ENCODE data around the gene FOXD4.
"Not testable (repeated sequence)": the region's sequence is repeated elsewhere in the genome, so short reads cannot be mapped to it uniquely, and the experiment has no call there.

Gene FOXD4

GRCh38 chr9:90851-91250 is 27.4 kb downstream of the FOXD4 start:
- H3K9me3 ChIP-seq (ENCODE audit: control insufficient read depth, insufficient read depth, low read length); H3K27me3 ChIP-seq (ENCODE audit: control insufficient read depth, insufficient read depth, low read length); H3K4me3 ChIP-seq (ENCODE audit: low read depth, low read length); H3K36me3 ChIP-seq (ENCODE audit: control insufficient read depth, insufficient read depth, low read length); H3K4me1 ChIP-seq (ENCODE audit: control insufficient read depth, insufficient read depth, low read length); H3K27ac ChIP-seq (ENCODE audit: low read depth, low read length); H3K9ac ChIP-seq (ENCODE audit: low read depth, low read length): not testable (repeated sequence)

GRCh38 chr9:88396-89037 is 29.7 kb downstream of the FOXD4 start:
- H3K27me3 ChIP-seq (ENCODE audit: control insufficient read depth, insufficient read depth, low read length); H3K9me3 ChIP-seq (ENCODE audit: control insufficient read depth, insufficient read depth, low read length); H3K4me3 ChIP-seq (ENCODE audit: low read depth, low read length): not testable (repeated sequence)

GRCh38 chr9:87860-88259 is 30.4 kb downstream of the FOXD4 start:
- not testable (repeated sequence) for H3K4me1 ChIP-seq (ENCODE audit: control insufficient read depth, insufficient read depth, low read length); H3K36me3 ChIP-seq (ENCODE audit: control insufficient read depth, insufficient read depth, low read length); H3K9ac ChIP-seq (ENCODE audit: low read depth, low read length); H3K4me3 ChIP-seq (ENCODE audit: low read depth, low read length); H3K27ac ChIP-seq (ENCODE audit: low read depth, low read length); H3K9me3 ChIP-seq (ENCODE audit: control insufficient read depth, insufficient read depth, low read length); H3K27me3 ChIP-seq (ENCODE audit: control insufficient read depth, insufficient read depth, low read length)

More at GRCh38 chr9:88396-89037, 29.7 kb downstream of the FOXD4 start:
- H3K36me3 ChIP-seq (ENCODE audit: control insufficient read depth, insufficient read depth, low read length); H3K9ac ChIP-seq (ENCODE audit: low read depth, low read length); H3K27ac ChIP-seq (ENCODE audit: low read depth, low read length); H3K4me1 ChIP-seq (ENCODE audit: control insufficient read depth, insufficient read depth, low read length): not testable (repeated sequence)

GRCh38 chr9:87105-87504 is 31.1 kb downstream of the FOXD4 start:
- H3K9me3 ChIP-seq (ENCODE audit: control insufficient read depth, insufficient read depth, low read length); H3K36me3 ChIP-seq (ENCODE audit: control insufficient read depth, insufficient read depth, low read length); H3K27me3 ChIP-seq (ENCODE audit: control insufficient read depth, insufficient read depth, low read length); H3K9ac ChIP-seq (ENCODE audit: low read depth, low read length); H3K27ac ChIP-seq (ENCODE audit: low read depth, low read length); H3K4me1 ChIP-seq (ENCODE audit: control insufficient read depth, insufficient read depth, low read length); H3K4me3 ChIP-seq (ENCODE audit: low read depth, low read length): not testable (repeated sequence)

- H3K27ac ChIP-seq (ENCODE audit: low read depth, low read length); H3K27me3 ChIP-seq (ENCODE audit: control insufficient read depth, insufficient read depth, low read length); H3K9me3 ChIP-seq (ENCODE audit: control insufficient read depth, insufficient read depth, low read length); H3K4me3 ChIP-seq (ENCODE audit: low read depth, low read length); H3K9ac ChIP-seq (ENCODE audit: low read depth, low read length); H3K4me1 ChIP-seq (ENCODE audit: control insufficient read depth, insufficient read depth, low read length); H3K36me3 ChIP-seq (ENCODE audit: control insufficient read depth, insufficient read depth, low read length): not testable (repeated sequence)
Observed at GRCh38 chr9:86697-87096, 31.5 kb downstream of the FOXD4 start.

GRCh38 chr9:82932-83689 is 35.1 kb downstream of the FOXD4 start:
- not testable (repeated sequence) for H3K27ac ChIP-seq (ENCODE audit: low read depth, low read length); H3K36me3 ChIP-seq (ENCODE audit: control insufficient read depth, insufficient read depth, low read length); H3K9me3 ChIP-seq (ENCODE audit: control insufficient read depth, insufficient read depth, low read length); H3K4me1 ChIP-seq (ENCODE audit: control insufficient read depth, insufficient read depth, low read length); H3K9ac ChIP-seq (ENCODE audit: low read depth, low read length); H3K27me3 ChIP-seq (ENCODE audit: control insufficient read depth, insufficient read depth, low read length); H3K4me3 ChIP-seq (ENCODE audit: low read depth, low read length)

GRCh38 chr9:78333-78732 is 39.9 kb downstream of the FOXD4 start:
- not testable (repeated sequence) for H3K4me1 ChIP-seq (ENCODE audit: control insufficient read depth, insufficient read depth, low read length); H3K36me3 ChIP-seq (ENCODE audit: control insufficient read depth, insufficient read depth, low read length); H3K4me3 ChIP-seq (ENCODE audit: low read depth, low read length); H3K27ac ChIP-seq (ENCODE audit: low read depth, low read length); H3K9ac ChIP-seq (ENCODE audit: low read depth, low read length); H3K9me3 ChIP-seq (ENCODE audit: control insufficient read depth, insufficient read depth, low read length)
- H3K27me3 ChIP-seq (ENCODE audit: control insufficient read depth, insufficient read depth, low read length): peaks cover 18% of the 10 kb centered on the region

GRCh38 chr9:76389-76788 is 41.8 kb downstream of the FOXD4 start:
- not testable (repeated sequence) for H3K4me3 ChIP-seq (ENCODE audit: low read depth, low read length); H3K9me3 ChIP-seq (ENCODE audit: control insufficient read depth, insufficient read depth, low read length); H3K27ac ChIP-seq (ENCODE audit: low read depth, low read length); H3K9ac ChIP-seq (ENCODE audit: low read depth, low read length); H3K4me1 ChIP-seq (ENCODE audit: control insufficient read depth, insufficient read depth, low read length); H3K36me3 ChIP-seq (ENCODE audit: control insufficient read depth, insufficient read depth, low read length)
- peaks cover 32% of the 10 kb centered on the region for H3K27me3 ChIP-seq (ENCODE audit: control insufficient read depth, insufficient read depth, low read length)

GRCh38 chr9:73900-74525 is 44.2 kb downstream of the FOXD4 start:
- Histone ChIP-seq H3K4me3 (ENCODE audit: low read depth, low read length) (peak overlapping the region; percentile 47; the same call in 1 of the 2 replicates), H3K27me3 (ENCODE audit: control insufficient read depth, insufficient read depth, low read length) (peaks cover 32% of the 10 kb centered on the region)
- not testable (repeated sequence) for H3K27ac ChIP-seq (ENCODE audit: low read depth, low read length); H3K9me3 ChIP-seq (ENCODE audit: control insufficient read depth, insufficient read depth, low read length); H3K36me3 ChIP-seq (ENCODE audit: control insufficient read depth, insufficient read depth, low read length); H3K9ac ChIP-seq (ENCODE audit: low read depth, low read length); H3K4me1 ChIP-seq (ENCODE audit: control insufficient read depth, insufficient read depth, low read length)

GRCh38 chr9:73076-73899 is 44.9 kb downstream of the FOXD4 start:
- not testable (repeated sequence) for H3K27ac ChIP-seq (ENCODE audit: low read depth, low read length); H3K36me3 ChIP-seq (ENCODE audit: control insufficient read depth, insufficient read depth, low read length); H3K9me3 ChIP-seq (ENCODE audit: control insufficient read depth, insufficient read depth, low read length); H3K9ac ChIP-seq (ENCODE audit: low read depth, low read length); H3K4me1 ChIP-seq (ENCODE audit: control insufficient read depth, insufficient read depth, low read length)
- Histone ChIP-seq H3K27me3 (ENCODE audit: control insufficient read depth, insufficient read depth, low read length) (peaks cover 32% of the 10 kb centered on the region), H3K4me3 (ENCODE audit: low read depth, low read length) (peak overlapping the region; percentile 47)

All from HUES48 (cell line).